SK-N-SH treated with all-trans-retinoic acid at 6 μM for 48 hours (cell line): ENCODE data around the gene PCNX4.

Experiments
- ATAC-seq: fragments of 200-7000 bp; cut with Tn5 transposase; 3 replicates; pipeline ENCODE4 v1.9.1; 2020; ENCODE audit warnings: mild to moderate bottlenecking, moderate library complexity
- ARNTL ChIP-seq: fragments of 450-650 bp; formaldehyde crosslinking; IDR thresholded peaks from 2 replicates; pipeline ENCODE4 v1.5.0; 2020; ENCODE audit warnings: low read depth, mild to moderate bottlenecking, moderate library complexity, borderline replicate concordance
- BACH2 ChIP-seq: fragments of 250-450 bp; sonication (Bioruptor Pico); IDR thresholded peaks from 2 replicates; pipeline ENCODE4 v1.9.0; 2021; ENCODE audit warnings: mild to moderate bottlenecking, borderline replicate concordance
- CSDC2 ChIP-seq: fragments of 250-450 bp; sonication (Bioruptor Pico); IDR thresholded peaks from 2 replicates; pipeline ENCODE4 v1.5.0; 2020; ENCODE audit warnings: mild to moderate bottlenecking, moderate library complexity
- ESRRG ChIP-seq: fragments of 250-450 bp; sonication (Bioruptor Pico); IDR thresholded peaks from 2 replicates; pipeline ENCODE4 v1.6.1; 2021; ENCODE audit warnings: mild to moderate bottlenecking
- GLIS3 ChIP-seq: fragments of 250-450 bp; sonication (Bioruptor Pico); IDR thresholded peaks from 2 replicates; pipeline ENCODE4 v1.5.0; 2020; ENCODE audit warnings: mild to moderate bottlenecking, moderate library complexity
- ISL1 ChIP-seq: fragments of 250-450 bp; sonication (Bioruptor Pico); IDR thresholded peaks from 2 replicates; pipeline ENCODE4 v2.1.2; 2022; ENCODE audit warnings: mild to moderate bottlenecking, moderate library complexity
- OSR1 ChIP-seq: fragments of 250-450 bp; sonication (Bioruptor Pico); IDR thresholded peaks from 2 replicates; pipeline ENCODE4 v1.8.0; 2022; ENCODE audit warnings: moderate library complexity, mild to moderate bottlenecking, inconsistent platforms
- PPARA ChIP-seq: fragments of 250-450 bp; sonication (Bioruptor Pico); IDR thresholded peaks from 2 replicates; pipeline ENCODE4 v1.5.0; 2020; ENCODE audit warnings: mild to moderate bottlenecking, borderline replicate concordance
- RARB ChIP-seq: fragments of 250-450 bp; sonication (Bioruptor Pico); IDR thresholded peaks from 2 replicates; pipeline ENCODE4 v1.8.0; 2021; ENCODE audit warnings: mild to moderate bottlenecking, moderate library complexity
- SNAI2 ChIP-seq: fragments of 250-450 bp; sonication (Bioruptor Pico); IDR thresholded peaks from 2 replicates; pipeline ENCODE4 v1.5.0; 2020; ENCODE audit warnings: mild to moderate bottlenecking, moderate library complexity
- TCF4 ChIP-seq: fragments of 250-450 bp; sonication (Bioruptor Pico); IDR thresholded peaks from 2 replicates; pipeline ENCODE4 v1.8.0; 2021; ENCODE audit warnings: mild to moderate bottlenecking, moderate library complexity, borderline replicate concordance
- TOX ChIP-seq: fragments of 250-450 bp; sonication (Bioruptor Pico); IDR thresholded peaks from 2 replicates; pipeline ENCODE4 v1.8.0; 2021; ENCODE audit warnings: mild to moderate bottlenecking, moderate library complexity, borderline replicate concordance
- ZC3H10 ChIP-seq: fragments of 250-450 bp; sonication (Bioruptor Pico); IDR thresholded peaks from 2 replicates; pipeline ENCODE4 v1.5.1; 2021; ENCODE audit warnings: mild to moderate bottlenecking, moderate library complexity
- ZFP3 ChIP-seq: fragments of 250-450 bp; sonication (Bioruptor Pico); IDR thresholded peaks from 2 replicates; pipeline ENCODE4 v1.5.0; 2020; ENCODE audit warnings: mild to moderate bottlenecking, moderate library complexity
- ZFP30 ChIP-seq: fragments of 450-650 bp; formaldehyde crosslinking; IDR thresholded peaks from 2 replicates; pipeline ENCODE4 v1.5.0; 2022; ENCODE audit warnings: mild to moderate bottlenecking, moderate library complexity
- ZNF565 ChIP-seq: fragments of 450-650 bp; formaldehyde crosslinking; conservative IDR thresholded peaks from 2 replicates; pipeline ENCODE4 v1.5.0; 2020; ENCODE audit warnings: low read depth, mild to moderate bottlenecking, moderate library complexity
- ZNF8 ChIP-seq: fragments of 450-650 bp; formaldehyde crosslinking; IDR thresholded peaks from 2 replicates; pipeline ENCODE4 v1.5.0; 2020; ENCODE audit warnings: mild to moderate bottlenecking, moderate library complexity
- TF ChIP-seq, protein P1 (sequence below): fragments of 250-450 bp; sonication (Bioruptor Pico); IDR thresholded peaks from 2 replicates; pipeline ENCODE4 v1.5.0; 2020; ENCODE audit warnings: mild to moderate bottlenecking, moderate library complexity
- TF ChIP-seq, protein P2 (sequence below): fragments of 250-450 bp; sonication (Bioruptor Pico); IDR thresholded peaks from 2 replicates; pipeline ENCODE4 v1.8.0; 2020; ENCODE audit warnings: mild to moderate bottlenecking, moderate library complexity, borderline replicate concordance
- TF ChIP-seq, protein P3 (sequence below): fragments of 250-450 bp; sonication (Bioruptor Pico); IDR thresholded peaks from 2 replicates; pipeline ENCODE4 v1.5.1; 2021; ENCODE audit warnings: mild to moderate bottlenecking, moderate library complexity
- TF ChIP-seq, protein P4 (sequence below): fragments of 250-450 bp; sonication (Bioruptor Pico); IDR thresholded peaks from 2 replicates; pipeline ENCODE4 v1.8.0; 2021; ENCODE audit warnings: low read depth, mild to moderate bottlenecking, moderate library complexity, borderline replicate concordance
- TF ChIP-seq, protein P5 (sequence below): fragments of 250-450 bp; sonication (Bioruptor Pico); IDR thresholded peaks from 2 replicates; pipeline ENCODE4 v1.5.1; 2020; ENCODE audit warnings: low read depth, mild to moderate bottlenecking, moderate library complexity

The PCNX4 gene

DNA sequence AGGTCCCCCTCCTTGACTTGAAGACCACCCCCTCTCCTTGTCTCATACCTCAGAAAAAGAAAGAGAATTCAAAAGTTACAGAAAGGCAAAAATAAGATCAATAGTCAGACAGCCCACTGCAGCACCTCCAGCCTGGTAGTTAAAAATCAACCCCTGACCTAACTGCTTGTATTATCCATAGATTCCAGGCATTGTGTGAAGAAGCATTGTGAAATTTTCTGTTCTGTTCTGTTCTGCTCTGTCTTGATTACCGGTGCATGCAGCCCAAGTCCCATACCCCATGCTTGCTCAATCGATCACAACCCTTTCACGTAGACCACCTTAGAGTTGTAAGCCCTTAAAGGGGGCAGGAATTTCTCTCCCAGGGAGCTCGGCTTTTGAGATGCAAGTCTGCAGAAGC lies 79.2 kb downstream of the PCNX4 start (continued):
- TF ChIP-seq ISL1 (CRISPR knock-in tag) (no peak), RARB (CRISPR knock-in tag) (no peak), ZNF565 (CRISPR knock-in tag) (no peak)
- TF ChIP-seq, all 23 proteins: peak for 0

DNA sequence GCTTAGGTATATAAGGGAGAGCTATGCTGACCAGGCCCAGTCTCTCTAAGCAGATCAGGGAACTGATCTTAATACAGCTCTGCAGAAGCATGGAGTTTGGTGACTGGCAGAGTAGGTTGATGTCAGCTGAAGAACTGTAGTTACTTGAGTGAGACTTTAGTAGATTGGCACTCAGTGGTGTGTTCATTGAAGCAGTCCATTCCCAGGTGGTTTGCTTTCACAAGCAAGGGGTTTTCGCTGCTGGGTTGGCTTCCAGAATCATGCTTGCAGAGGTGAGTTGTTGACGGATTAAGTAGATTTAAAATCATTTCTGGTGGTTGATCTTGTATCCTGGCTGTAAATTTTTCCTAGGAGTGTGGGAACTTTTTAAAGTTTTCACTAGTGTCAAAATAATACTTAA lies 80.0 kb downstream of the PCNX4 start:
- TF ChIP-seq, protein P1, sequence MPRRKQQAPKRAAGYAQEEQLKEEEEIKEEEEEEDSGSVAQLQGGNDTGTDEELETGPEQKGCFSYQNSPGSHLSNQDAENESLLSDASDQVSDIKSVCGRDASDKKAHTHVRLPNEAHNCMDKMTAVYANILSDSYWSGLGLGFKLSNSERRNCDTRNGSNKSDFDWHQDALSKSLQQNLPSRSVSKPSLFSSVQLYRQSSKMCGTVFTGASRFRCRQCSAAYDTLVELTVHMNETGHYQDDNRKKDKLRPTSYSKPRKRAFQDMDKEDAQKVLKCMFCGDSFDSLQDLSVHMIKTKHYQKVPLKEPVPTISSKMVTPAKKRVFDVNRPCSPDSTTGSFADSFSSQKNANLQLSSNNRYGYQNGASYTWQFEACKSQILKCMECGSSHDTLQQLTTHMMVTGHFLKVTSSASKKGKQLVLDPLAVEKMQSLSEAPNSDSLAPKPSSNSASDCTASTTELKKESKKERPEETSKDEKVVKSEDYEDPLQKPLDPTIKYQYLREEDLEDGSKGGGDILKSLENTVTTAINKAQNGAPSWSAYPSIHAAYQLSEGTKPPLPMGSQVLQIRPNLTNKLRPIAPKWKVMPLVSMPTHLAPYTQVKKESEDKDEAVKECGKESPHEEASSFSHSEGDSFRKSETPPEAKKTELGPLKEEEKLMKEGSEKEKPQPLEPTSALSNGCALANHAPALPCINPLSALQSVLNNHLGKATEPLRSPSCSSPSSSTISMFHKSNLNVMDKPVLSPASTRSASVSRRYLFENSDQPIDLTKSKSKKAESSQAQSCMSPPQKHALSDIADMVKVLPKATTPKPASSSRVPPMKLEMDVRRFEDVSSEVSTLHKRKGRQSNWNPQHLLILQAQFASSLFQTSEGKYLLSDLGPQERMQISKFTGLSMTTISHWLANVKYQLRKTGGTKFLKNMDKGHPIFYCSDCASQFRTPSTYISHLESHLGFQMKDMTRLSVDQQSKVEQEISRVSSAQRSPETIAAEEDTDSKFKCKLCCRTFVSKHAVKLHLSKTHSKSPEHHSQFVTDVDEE (CRISPR knock-in tag) = no peak
- TF ChIP-seq GLIS3 = no peak
- TF ChIP-seq ZNF565 (CRISPR knock-in tag) = no peak
- TF ChIP-seq SNAI2 = no peak
- no peak for TF ChIP-seq ARNTL (CRISPR knock-in tag)
- TF ChIP-seq CSDC2 (CRISPR knock-in tag) = no peak
- TF ChIP-seq, protein P2, sequence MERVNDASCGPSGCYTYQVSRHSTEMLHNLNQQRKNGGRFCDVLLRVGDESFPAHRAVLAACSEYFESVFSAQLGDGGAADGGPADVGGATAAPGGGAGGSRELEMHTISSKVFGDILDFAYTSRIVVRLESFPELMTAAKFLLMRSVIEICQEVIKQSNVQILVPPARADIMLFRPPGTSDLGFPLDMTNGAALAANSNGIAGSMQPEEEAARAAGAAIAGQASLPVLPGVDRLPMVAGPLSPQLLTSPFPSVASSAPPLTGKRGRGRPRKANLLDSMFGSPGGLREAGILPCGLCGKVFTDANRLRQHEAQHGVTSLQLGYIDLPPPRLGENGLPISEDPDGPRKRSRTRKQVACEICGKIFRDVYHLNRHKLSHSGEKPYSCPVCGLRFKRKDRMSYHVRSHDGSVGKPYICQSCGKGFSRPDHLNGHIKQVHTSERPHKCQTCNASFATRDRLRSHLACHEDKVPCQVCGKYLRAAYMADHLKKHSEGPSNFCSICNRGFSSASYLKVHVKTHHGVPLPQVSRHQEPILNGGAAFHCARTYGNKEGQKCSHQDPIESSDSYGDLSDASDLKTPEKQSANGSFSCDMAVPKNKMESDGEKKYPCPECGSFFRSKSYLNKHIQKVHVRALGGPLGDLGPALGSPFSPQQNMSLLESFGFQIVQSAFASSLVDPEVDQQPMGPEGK (CRISPR knock-in tag) = no peak
- TF ChIP-seq, protein P3, sequence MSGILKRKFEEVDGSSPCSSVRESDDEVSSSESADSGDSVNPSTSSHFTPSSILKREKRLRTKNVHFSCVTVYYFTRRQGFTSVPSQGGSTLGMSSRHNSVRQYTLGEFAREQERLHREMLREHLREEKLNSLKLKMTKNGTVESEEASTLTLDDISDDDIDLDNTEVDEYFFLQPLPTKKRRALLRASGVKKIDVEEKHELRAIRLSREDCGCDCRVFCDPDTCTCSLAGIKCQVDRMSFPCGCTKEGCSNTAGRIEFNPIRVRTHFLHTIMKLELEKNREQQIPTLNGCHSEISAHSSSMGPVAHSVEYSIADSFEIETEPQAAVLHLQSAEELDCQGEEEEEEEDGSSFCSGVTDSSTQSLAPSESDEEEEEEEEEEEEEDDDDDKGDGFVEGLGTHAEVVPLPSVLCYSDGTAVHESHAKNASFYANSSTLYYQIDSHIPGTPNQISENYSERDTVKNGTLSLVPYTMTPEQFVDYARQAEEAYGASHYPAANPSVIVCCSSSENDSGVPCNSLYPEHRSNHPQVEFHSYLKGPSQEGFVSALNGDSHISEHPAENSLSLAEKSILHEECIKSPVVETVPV = no peak
- TF ChIP-seq, protein P4, sequence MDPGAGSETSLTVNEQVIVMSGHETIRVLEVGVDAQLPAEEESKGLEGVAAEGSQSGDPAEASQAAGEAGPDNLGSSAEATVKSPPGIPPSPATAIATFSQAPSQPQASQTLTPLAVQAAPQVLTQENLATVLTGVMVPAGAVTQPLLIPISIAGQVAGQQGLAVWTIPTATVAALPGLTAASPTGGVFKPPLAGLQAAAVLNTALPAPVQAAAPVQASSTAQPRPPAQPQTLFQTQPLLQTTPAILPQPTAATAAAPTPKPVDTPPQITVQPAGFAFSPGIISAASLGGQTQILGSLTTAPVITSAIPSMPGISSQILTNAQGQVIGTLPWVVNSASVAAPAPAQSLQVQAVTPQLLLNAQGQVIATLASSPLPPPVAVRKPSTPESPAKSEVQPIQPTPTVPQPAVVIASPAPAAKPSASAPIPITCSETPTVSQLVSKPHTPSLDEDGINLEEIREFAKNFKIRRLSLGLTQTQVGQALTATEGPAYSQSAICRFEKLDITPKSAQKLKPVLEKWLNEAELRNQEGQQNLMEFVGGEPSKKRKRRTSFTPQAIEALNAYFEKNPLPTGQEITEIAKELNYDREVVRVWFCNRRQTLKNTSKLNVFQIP (CRISPR knock-in tag) = no peak
- TF ChIP-seq ZC3H10 (CRISPR knock-in tag) = no peak
- TF ChIP-seq BACH2 (CRISPR knock-in tag) = no peak
- no peak for TF ChIP-seq ZFP30
- TF ChIP-seq OSR1 (CRISPR knock-in tag) = no peak
- TF ChIP-seq, all 23 proteins: peak for 0

DNA sequence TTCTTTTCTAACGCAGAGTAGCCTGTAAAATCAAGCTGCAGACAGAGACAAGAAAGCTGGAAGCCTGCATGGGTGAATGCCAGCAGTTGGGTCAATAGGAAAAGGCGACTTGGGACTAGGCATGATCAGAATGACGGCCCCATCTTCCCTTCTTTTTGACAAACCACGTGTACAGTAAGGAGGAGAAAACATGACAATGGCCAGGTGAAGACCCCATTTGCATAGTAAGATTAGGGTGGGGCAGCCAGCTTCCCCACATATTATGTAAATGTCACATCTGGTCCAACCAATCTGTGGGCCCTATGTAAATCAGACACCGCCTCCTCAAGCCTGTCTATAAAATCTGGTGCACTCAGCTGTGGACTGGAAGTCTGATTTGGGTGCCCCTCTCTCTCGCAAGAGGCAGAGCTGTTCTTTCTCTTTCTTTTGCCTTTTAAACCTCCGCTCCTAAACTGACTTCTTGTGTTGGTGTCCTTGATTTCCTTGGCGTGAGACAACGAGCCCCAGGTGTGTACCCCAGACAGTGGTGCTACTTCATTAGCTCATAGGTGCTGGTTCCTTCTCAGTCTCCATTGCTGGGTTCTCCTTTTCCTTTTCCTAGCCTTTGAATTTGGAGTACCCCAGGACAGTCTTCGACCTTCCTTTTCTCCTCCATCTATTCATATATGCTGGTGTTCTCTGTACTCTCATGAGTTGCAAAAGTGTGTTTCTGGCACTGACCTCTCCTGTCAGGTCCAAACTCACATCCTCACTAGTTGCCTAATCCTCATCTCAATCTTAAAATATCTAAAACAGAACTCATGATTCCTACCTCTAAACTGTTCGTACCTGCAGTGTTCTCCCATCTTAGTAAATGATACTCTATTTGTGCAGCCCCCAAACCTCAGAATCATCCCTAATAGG lies 82.9 kb downstream of the PCNX4 start:
- ATAC-seq = no peak
- TF ChIP-seq ZFP3 (CRISPR knock-in tag) = no peak
- no peak for TF ChIP-seq TCF4
- no peak for TF ChIP-seq ZC3H10 (CRISPR knock-in tag)
- TF ChIP-seq ZFP30 = no peak
- no peak for TF ChIP-seq GLIS3
- TF ChIP-seq BACH2 (CRISPR knock-in tag) = no peak
- TF ChIP-seq ISL1 (CRISPR knock-in tag) = no peak
- no peak for TF ChIP-seq OSR1 (CRISPR knock-in tag)
- TF ChIP-seq ARNTL (CRISPR knock-in tag) = no peak
- TF ChIP-seq ZNF8 = no peak
- TF ChIP-seq, protein P2 (CRISPR knock-in tag) = no peak
- no peak for TF ChIP-seq CSDC2 (CRISPR knock-in tag)
- TF ChIP-seq, protein P1 (CRISPR knock-in tag) = no peak
- TF ChIP-seq SNAI2 = no peak
- no peak for TF ChIP-seq PPARA (CRISPR knock-in tag)
- TF ChIP-seq ESRRG (CRISPR knock-in tag) = no peak
- TF ChIP-seq, protein P5, sequence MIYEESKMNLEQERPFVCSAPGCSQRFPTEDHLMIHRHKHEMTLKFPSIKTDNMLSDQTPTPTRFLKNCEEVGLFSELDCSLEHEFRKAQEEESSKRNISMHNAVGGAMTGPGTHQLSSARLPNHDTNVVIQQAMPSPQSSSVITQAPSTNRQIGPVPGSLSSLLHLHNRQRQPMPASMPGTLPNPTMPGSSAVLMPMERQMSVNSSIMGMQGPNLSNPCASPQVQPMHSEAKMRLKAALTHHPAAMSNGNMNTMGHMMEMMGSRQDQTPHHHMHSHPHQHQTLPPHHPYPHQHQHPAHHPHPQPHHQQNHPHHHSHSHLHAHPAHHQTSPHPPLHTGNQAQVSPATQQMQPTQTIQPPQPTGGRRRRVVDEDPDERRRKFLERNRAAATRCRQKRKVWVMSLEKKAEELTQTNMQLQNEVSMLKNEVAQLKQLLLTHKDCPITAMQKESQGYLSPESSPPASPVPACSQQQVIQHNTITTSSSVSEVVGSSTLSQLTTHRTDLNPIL = no peak
- TF ChIP-seq TOX = no peak

More for the DNA sequence above, 80.0 kb downstream of the PCNX4 start:
- no peak for ATAC-seq
